HEK293 (cell line): ENCODE data around the gene PTAR1.
A peak's percentile ranks its signal among the peaks of the same experiment; 100 is the strongest.

Source experiments
- CTCF ChIA-PET: fragments of 350-600 bp; formaldehyde crosslinking; extraction: SDS; loops from one replicate; lab custom pipeline; 2021; ENCODE audit warnings: antibody characterized with exemption; lab: Yijun Ruan, JAX
- POLR2A ChIA-PET: fragments of 300-600 bp; formaldehyde crosslinking; extraction: SDS; loops from one replicate; lab custom pipeline; 2020; ENCODE audit warnings: antibody characterized with exemption, inconsistent platforms; lab: Yijun Ruan, JAX
- H3K27ac ChIP-seq: fragments of 200-500 bp; sonication (Bioruptor generic); 2 replicates; pipeline ENCODE4 v1.5.1; 2014; ENCODE audit warnings: low read depth, low read length, control low read depth, inconsistent platforms; ENCODE audit errors: extremely low read depth
- H3K36me3 ChIP-seq, 2 experiments: fragments of 200-500 bp in 1 of 2; sonication (Bioruptor generic) in 1 of 2; 1 replicate in 1 of 2; 2 replicates in 1 of 2; pipeline ENCODE4 v1.5.1; 2014 to 2017; ENCODE audit warnings: inconsistent platforms in 2 of 2, low read length in 2 of 2; ENCODE audit not compliant: control insufficient read depth in 2 of 2, insufficient read depth in 1 of 2
- H3K4me1 ChIP-seq: fragments of 200-500 bp; sonication (Bioruptor generic); 2 replicates; pipeline ENCODE4 v1.5.1; 2014; ENCODE audit warnings: mild to moderate bottlenecking, low read length, inconsistent platforms; ENCODE audit not compliant: control insufficient read depth, insufficient read depth
- H3K4me3 ChIP-seq: 2 replicates; pipeline ENCODE4 v1.5.1; 2011; ENCODE audit warnings: low read depth, mild to moderate bottlenecking, control low read depth, low read length, moderate library complexity
- H3K9me3 ChIP-seq: fragments of 200-500 bp; sonication (Bioruptor generic); 2 replicates; pipeline ENCODE4 v1.5.1; 2014; ENCODE audit warnings: low read depth, low read length, inconsistent platforms; ENCODE audit not compliant: control insufficient read depth, insufficient read depth
- GFI1B ChIP-seq: fragments of 450-650 bp; formaldehyde crosslinking; IDR thresholded peaks from 2 replicates; pipeline ENCODE4 v1.5.1; 2016; ENCODE audit warnings: missing biosample characterization, missing genetic modification characterization
- GLI4 ChIP-seq: fragments of 450-650 bp; formaldehyde crosslinking; IDR thresholded peaks from 2 replicates; pipeline ENCODE4 v1.5.1; 2016; ENCODE audit warnings: missing biosample characterization, missing genetic modification characterization
- IKZF3 ChIP-seq: fragments of 450-650 bp; IDR thresholded peaks from 2 replicates; pipeline ENCODE4 v1.5.0; 2018; ENCODE audit warnings: missing biosample characterization, mild to moderate bottlenecking, missing genetic modification characterization, moderate library complexity
- MYNN ChIP-seq: fragments of 450-650 bp; formaldehyde crosslinking; IDR thresholded peaks from 2 replicates; pipeline ENCODE4 v1.5.1; 2016; ENCODE audit warnings: missing biosample characterization, missing genetic modification characterization, borderline replicate concordance
- PRDM1 ChIP-seq: fragments of 450-650 bp; formaldehyde crosslinking; IDR thresholded peaks from 2 replicates; pipeline ENCODE4; 2016; ENCODE audit warnings: missing biosample characterization, missing genetic modification characterization
- RBAK ChIP-seq: fragments of 450-650 bp; formaldehyde crosslinking; IDR thresholded peaks from 2 replicates; pipeline ENCODE4 v1.5.1; 2016; ENCODE audit warnings: missing biosample characterization, missing genetic modification characterization
- SETDB1 ChIP-seq: IDR thresholded peaks from one replicate; pipeline ENCODE4 v1.6.1; 2017; ENCODE audit warnings: mild to moderate bottlenecking, low read length, moderate library complexity, mixed read lengths; ENCODE audit not compliant: insufficient read length
- ZNF18 ChIP-seq: fragments of 450-650 bp; formaldehyde crosslinking; IDR thresholded peaks from 2 replicates; pipeline ENCODE4 v1.5.1; 2016; ENCODE audit warnings: missing biosample characterization, missing genetic modification characterization
- ZNF184 ChIP-seq: fragments of 450-650 bp; IDR thresholded peaks from 2 replicates; pipeline ENCODE4 v1.5.1; 2018; ENCODE audit warnings: missing biosample characterization, mild to moderate bottlenecking, missing genetic modification characterization
- ZNF211 ChIP-seq: fragments of 450-650 bp; formaldehyde crosslinking; IDR thresholded peaks from 2 replicates; pipeline ENCODE4 v1.5.1; 2016; ENCODE audit warnings: low read depth, missing biosample characterization, missing genetic modification characterization
- ZNF23 ChIP-seq: fragments of 450-650 bp; formaldehyde crosslinking; IDR thresholded peaks from 2 replicates; pipeline ENCODE4 v1.5.1; 2016; ENCODE audit warnings: missing biosample characterization, missing genetic modification characterization, borderline replicate concordance
- ZNF324 ChIP-seq: fragments of 450-650 bp; formaldehyde crosslinking; IDR thresholded peaks from 2 replicates; pipeline ENCODE4 v1.5.1; 2016; ENCODE audit warnings: missing biosample characterization, missing genetic modification characterization
- ZNF394 ChIP-seq: fragments of 450-650 bp; formaldehyde crosslinking; IDR thresholded peaks from 2 replicates; pipeline ENCODE4 v1.5.1; 2016; ENCODE audit warnings: missing biosample characterization, missing genetic modification characterization, mild to moderate bottlenecking, moderate library complexity, borderline replicate concordance
- ZNF596 ChIP-seq: fragments of 450-650 bp; IDR thresholded peaks from 2 replicates; pipeline ENCODE4 v1.5.0; 2018; ENCODE audit warnings: missing biosample characterization, mild to moderate bottlenecking, missing genetic modification characterization, moderate library complexity
- ZNF624 ChIP-seq: fragments of 450-650 bp; formaldehyde crosslinking; IDR thresholded peaks from 2 replicates; pipeline ENCODE4 v1.5.1; 2017; ENCODE audit warnings: missing biosample characterization, missing genetic modification characterization
- ZNF629 ChIP-seq: fragments of 450-650 bp; formaldehyde crosslinking; IDR thresholded peaks from 2 replicates; pipeline ENCODE4 v1.5.1; 2017; ENCODE audit warnings: missing biosample characterization, missing genetic modification characterization
- ZNF670 ChIP-seq: fragments of 450-650 bp; formaldehyde crosslinking; IDR thresholded peaks from 2 replicates; pipeline ENCODE4 v1.5.1; 2016; ENCODE audit warnings: missing biosample characterization, missing genetic modification characterization, low read depth
- ZNF677 ChIP-seq: fragments of 450-650 bp; IDR thresholded peaks from 2 replicates; pipeline ENCODE4 v1.5.0; 2018; ENCODE audit warnings: missing biosample characterization, mild to moderate bottlenecking, missing genetic modification characterization, moderate library complexity
- ZSCAN30 ChIP-seq: fragments of 450-650 bp; IDR thresholded peaks from 2 replicates; pipeline ENCODE4 v1.5.1; 2018; ENCODE audit warnings: missing biosample characterization, mild to moderate bottlenecking, missing genetic modification characterization, moderate library complexity
- TF ChIP-seq, protein P1 (sequence below): fragments of 450-650 bp; formaldehyde crosslinking; IDR thresholded peaks from 2 replicates; pipeline ENCODE4 v1.5.1; 2016; ENCODE audit warnings: missing biosample characterization, missing genetic modification characterization
- TF ChIP-seq, protein P2 (sequence below): fragments of 450-650 bp; formaldehyde crosslinking; IDR thresholded peaks from 2 replicates; pipeline ENCODE4 v1.5.1; 2016; ENCODE audit warnings: missing biosample characterization, missing genetic modification characterization
- TF ChIP-seq, protein P3 (sequence below): fragments of 450-650 bp; formaldehyde crosslinking; IDR thresholded peaks from 2 replicates; pipeline ENCODE4 v1.5.1; 2016; ENCODE audit warnings: missing biosample characterization, missing genetic modification characterization, borderline replicate concordance
- TF ChIP-seq, protein P4 (sequence below): fragments of 450-650 bp; formaldehyde crosslinking; IDR thresholded peaks from 2 replicates; pipeline ENCODE4 v1.5.1; 2016; ENCODE audit warnings: missing biosample characterization, missing genetic modification characterization
- TF ChIP-seq, protein P5 (sequence below): fragments of 450-650 bp; formaldehyde crosslinking; IDR thresholded peaks from 2 replicates; pipeline ENCODE4 v1.5.1; 2017; ENCODE audit warnings: missing biosample characterization, missing genetic modification characterization

The PTAR1 gene

DNA sequence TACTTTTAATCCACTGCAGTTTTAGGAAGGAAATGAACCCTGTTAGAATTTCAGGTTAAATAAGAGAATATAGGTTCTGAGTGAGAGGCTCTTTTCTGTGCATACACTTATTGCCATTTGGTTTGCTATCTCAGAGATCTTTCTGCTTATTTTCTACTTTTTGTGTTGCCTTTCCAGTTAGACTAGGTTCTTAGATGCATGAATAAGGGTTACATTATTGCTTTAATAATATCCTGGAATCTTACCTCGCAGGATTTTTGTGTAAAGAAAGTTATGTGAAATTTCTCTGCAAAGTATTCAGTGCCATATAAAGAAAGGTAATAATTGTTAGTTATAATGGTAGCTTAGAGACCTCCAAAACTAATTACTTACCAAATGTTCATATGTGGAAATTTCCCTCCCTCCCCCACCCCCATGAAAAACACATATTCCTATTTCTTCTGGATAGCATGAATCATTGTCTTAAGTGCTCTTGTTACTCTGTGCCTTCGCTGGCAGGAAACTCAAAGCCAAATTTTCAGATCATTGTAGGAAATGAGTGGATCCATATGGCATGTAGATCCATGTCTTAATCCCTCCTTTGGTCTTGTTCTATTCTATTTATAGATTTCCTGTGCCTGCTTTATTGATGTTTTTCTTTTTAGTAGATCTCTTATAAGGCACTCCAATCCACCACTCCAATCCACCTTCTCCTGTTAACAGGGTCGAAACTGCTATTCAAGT is 84.9 kb downstream of the PTAR1 start:
- H3K4me3 ChIP-seq = no peak overlapping the region
- CTCF ChIA-PET = interaction anchor here (3.2 kb wide), 1 partner anchor 12 kb away, joined by 23 read pairs; no protein-coding TSS in a partner anchor
- POLR2A ChIA-PET = no interaction called here
- H3K27ac ChIP-seq = no peak overlapping the region
- no peaks in the 10 kb centered on the region for H3K9me3 ChIP-seq
- TF ChIP-seq RBAK (tag by site-specific recombination) (no peak), ZNF596 (tag by site-specific recombination) (no peak), ZNF211 (no peak), PRDM1 (tag by site-specific recombination) (no peak), ZSCAN30 (tag by site-specific recombination) (no peak), ZNF18 (tag by site-specific recombination) (no peak), ZNF629 (tag by site-specific recombination) (no peak), ZNF677 (tag by site-specific recombination) (no peak), ZNF624 (tag by site-specific recombination) (no peak), GLI4 (no peak), ZNF23 (tag by site-specific recombination) (no peak), ZNF394 (no peak), MYNN (no peak)
- TF ChIP-seq, protein P1, sequence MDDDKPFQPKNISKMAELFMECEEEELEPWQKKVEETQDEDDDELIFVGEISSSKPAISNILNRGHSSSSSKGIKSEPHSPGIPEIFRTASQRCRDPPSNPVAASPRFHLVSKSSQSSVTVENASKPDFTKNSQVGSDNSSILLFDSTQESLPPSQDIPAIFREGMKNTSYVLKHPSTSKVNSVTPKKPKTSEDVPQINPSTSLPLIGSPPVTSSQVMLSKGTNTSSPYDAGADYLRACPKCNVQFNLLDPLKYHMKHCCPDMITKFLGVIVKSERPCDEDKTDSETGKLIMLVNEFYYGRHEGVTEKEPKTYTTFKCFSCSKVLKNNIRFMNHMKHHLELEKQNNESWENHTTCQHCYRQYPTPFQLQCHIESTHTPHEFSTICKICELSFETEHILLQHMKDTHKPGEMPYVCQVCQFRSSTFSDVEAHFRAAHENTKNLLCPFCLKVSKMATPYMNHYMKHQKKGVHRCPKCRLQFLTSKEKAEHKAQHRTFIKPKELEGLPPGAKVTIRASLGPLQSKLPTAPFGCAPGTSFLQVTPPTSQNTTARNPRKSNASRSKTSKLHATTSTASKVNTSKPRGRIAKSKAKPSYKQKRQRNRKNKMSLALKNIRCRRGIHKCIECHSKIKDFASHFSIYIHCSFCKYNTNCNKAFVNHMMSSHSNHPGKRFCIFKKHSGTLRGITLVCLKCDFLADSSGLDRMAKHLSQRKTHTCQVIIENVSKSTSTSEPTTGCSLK (tag by site-specific recombination) = no peak
- TF ChIP-seq, protein P2, sequence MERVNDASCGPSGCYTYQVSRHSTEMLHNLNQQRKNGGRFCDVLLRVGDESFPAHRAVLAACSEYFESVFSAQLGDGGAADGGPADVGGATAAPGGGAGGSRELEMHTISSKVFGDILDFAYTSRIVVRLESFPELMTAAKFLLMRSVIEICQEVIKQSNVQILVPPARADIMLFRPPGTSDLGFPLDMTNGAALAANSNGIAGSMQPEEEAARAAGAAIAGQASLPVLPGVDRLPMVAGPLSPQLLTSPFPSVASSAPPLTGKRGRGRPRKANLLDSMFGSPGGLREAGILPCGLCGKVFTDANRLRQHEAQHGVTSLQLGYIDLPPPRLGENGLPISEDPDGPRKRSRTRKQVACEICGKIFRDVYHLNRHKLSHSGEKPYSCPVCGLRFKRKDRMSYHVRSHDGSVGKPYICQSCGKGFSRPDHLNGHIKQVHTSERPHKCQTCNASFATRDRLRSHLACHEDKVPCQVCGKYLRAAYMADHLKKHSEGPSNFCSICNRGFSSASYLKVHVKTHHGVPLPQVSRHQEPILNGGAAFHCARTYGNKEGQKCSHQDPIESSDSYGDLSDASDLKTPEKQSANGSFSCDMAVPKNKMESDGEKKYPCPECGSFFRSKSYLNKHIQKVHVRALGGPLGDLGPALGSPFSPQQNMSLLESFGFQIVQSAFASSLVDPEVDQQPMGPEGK (tag by site-specific recombination) = no peak
- H3K4me1 ChIP-seq = 0 out of 2 replicates have a peak, but pooled peaks cover 3% of the 10 kb centered on the region
- no peaks in the 10 kb centered on the region for H3K36me3 ChIP-seq

- no peaks in the 10 kb centered on the region for H3K9me3 ChIP-seq
- no peaks in the 10 kb centered on the region for H3K36me3 ChIP-seq
- 0 out of 2 replicates have a peak, but pooled peaks cover 3% of the 10 kb centered on the region for H3K4me1 ChIP-seq
- CTCF ChIA-PET = interaction anchor here (0.6 to 3.2 kb wide), 13 partner anchors 11 to 437 kb away, joined by 3 to 23 read pairs (median 5); partner anchors contain the start of gene PTAR1
- POLR2A ChIA-PET = interaction anchor here (1.3 kb wide), 1 partner anchor 84 kb away, joined by 4 read pairs; no protein-coding TSS in a partner anchor
- no peak overlapping the region for H3K4me3 ChIP-seq
- H3K27ac ChIP-seq = no peak overlapping the region
- TF ChIP-seq ZNF670 (tag by site-specific recombination) (no peak), IKZF3 (tag by site-specific recombination) (no peak), ZNF184 (tag by site-specific recombination) (no peak), SETDB1 (peak; percentile 9), ZNF324 (no peak), GFI1B (tag by site-specific recombination) (no peak), ZNF596 (tag by site-specific recombination) (no peak)
- TF ChIP-seq, protein P3, sequence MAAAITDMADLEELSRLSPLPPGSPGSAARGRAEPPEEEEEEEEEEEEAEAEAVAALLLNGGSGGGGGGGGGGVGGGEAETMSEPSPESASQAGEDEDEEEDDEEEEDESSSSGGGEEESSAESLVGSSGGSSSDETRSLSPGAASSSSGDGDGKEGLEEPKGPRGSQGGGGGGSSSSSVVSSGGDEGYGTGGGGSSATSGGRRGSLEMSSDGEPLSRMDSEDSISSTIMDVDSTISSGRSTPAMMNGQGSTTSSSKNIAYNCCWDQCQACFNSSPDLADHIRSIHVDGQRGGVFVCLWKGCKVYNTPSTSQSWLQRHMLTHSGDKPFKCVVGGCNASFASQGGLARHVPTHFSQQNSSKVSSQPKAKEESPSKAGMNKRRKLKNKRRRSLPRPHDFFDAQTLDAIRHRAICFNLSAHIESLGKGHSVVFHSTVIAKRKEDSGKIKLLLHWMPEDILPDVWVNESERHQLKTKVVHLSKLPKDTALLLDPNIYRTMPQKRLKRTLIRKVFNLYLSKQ = no peak
- TF ChIP-seq, protein P4, sequence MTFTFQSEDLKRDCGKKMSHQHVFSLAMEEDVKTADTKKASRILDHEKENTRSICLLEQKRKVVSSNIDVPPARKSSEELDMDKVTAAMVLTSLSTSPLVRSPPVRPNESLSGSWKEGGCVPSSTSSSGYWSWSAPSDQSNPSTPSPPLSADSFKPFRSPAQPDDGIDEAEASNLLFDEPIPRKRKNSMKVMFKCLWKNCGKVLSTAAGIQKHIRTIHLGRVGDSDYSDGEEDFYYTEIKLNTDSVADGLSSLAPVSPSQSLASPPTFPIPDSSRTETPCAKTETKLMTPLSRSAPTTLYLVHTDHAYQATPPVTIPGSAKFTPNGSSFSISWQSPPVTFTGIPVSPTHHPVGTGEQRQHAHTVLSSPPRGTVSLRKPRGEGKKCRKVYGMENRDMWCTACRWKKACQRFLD = no peak
- TF ChIP-seq, protein P5, sequence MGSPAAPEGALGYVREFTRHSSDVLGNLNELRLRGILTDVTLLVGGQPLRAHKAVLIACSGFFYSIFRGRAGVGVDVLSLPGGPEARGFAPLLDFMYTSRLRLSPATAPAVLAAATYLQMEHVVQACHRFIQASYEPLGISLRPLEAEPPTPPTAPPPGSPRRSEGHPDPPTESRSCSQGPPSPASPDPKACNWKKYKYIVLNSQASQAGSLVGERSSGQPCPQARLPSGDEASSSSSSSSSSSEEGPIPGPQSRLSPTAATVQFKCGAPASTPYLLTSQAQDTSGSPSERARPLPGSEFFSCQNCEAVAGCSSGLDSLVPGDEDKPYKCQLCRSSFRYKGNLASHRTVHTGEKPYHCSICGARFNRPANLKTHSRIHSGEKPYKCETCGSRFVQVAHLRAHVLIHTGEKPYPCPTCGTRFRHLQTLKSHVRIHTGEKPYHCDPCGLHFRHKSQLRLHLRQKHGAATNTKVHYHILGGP (tag by site-specific recombination) = 0 out of 2 replicates have a peak, but pooled peaks have one; percentile 39
Measured at GRCh38 chr9:69674112-69674685, 85.6 kb downstream of the PTAR1 start.
